ENCODE results near the gene STAG1. TPM values are rescaled to one million over a fixed set of nuclear protein-coding genes. Genes with fewer than 3 reads are reported as not detected.

The STAG1 gene
- total and polyA plus RNA-seq, 4 donors = 4.6 to 28.0 (median 16.6) TPM

- TF ChIP-seq EGR1 (IDR thresholded peaks at IDR 0.05; ENCODE audit: low read depth in 2 of 2) = no peak
Measured at GRCh38 chr3:136532766-136533165, 219.4 kb downstream of the STAG1 start (continued).

GRCh38 chr3:136518102-136518501 is 234.1 kb downstream of the STAG1 start:
- no peak for DNase-seq (ENCODE audit: low spot score)
- TF ChIP-seq NR2F2 (IDR thresholded peaks at IDR 0.05) (no peak), REST (IDR thresholded peaks at IDR 0.05) (no peak), CTCF (IDR thresholded peaks at IDR 0.05; ENCODE audit: low read depth, low read length, missing input control) (no peak), YY1 (IDR thresholded peaks at IDR 0.05) (no peak), ATF3 (IDR thresholded peaks at IDR 0.05) (no peak), ZBTB33 (IDR thresholded peaks at IDR 0.05) (no peak)

GRCh38 chr3:136516656-136517055 is 235.5 kb downstream of the STAG1 start:
- no peaks in the 10 kb centered on the region for H3K4me1 ChIP-seq (ENCODE audit: control insufficient read depth in 4 of 4, insufficient read depth in 4 of 4, low read length in 3 of 4)
- no peaks in the 10 kb centered on the region for H3K9me3 ChIP-seq (ENCODE audit: control insufficient read depth in 4 of 4, low read length in 3 of 4)
- TF ChIP-seq HNF4A (conservative IDR thresholded peaks at IDR 0.05) (no peak), MAX (IDR thresholded peaks at IDR 0.05) (no peak), CTCF (IDR thresholded peaks at IDR 0.05; ENCODE audit: low read depth, low read length, missing input control) (no peak), GABPA (IDR thresholded peaks at IDR 0.05 in 1 of 2, conservative IDR thresholded peaks at IDR 0.05 in 1 of 2) (no peak), EGR1 (IDR thresholded peaks at IDR 0.05; ENCODE audit: low read depth in 2 of 2) (no peak), ATF3 (IDR thresholded peaks at IDR 0.05) (no peak), RXRA (IDR thresholded peaks at IDR 0.05) (no peak), RAD21 (IDR thresholded peaks at IDR 0.05) (no peak)
- DNase-seq (ENCODE audit: low spot score) = no peak
- H3K27me3 ChIP-seq (ENCODE audit: control insufficient read depth in 4 of 4, insufficient read depth in 4 of 4, low read length in 3 of 4) = no peaks in the 10 kb centered on the region
- H3K36me3 ChIP-seq (ENCODE audit: control insufficient read depth in 4 of 4, insufficient read depth in 3 of 4, low read depth in 1 of 4, low read length in 3 of 4) = peaks cover 0 to 1% (median 0%) of the 10 kb centered on the region in 4 donors
- H3K9ac ChIP-seq (ENCODE audit: low read depth in 1 of 2, low read length in 2 of 2) = no peak overlapping the region
- H3K4me3 ChIP-seq (ENCODE audit: low read depth in 1 of 3, low read length in 3 of 3) = no peak overlapping the region
- 80% methylated on average over 3 of the region's 3 CpGs for WGBS
- no peak overlapping the region for H3K27ac ChIP-seq (ENCODE audit: low read depth in 1 of 2, low read length in 2 of 2)

More at GRCh38 chr3:136518102-136518501, 234.1 kb downstream of the STAG1 start:
- 90% methylated on average over 2 of the region's 2 CpGs for WGBS
- no peaks in the 10 kb centered on the region for H3K27me3 ChIP-seq (ENCODE audit: control insufficient read depth in 4 of 4, insufficient read depth in 4 of 4, low read length in 3 of 4)
- peaks cover 0 to 1% (median 0%) of the 10 kb centered on the region in 4 donors for H3K36me3 ChIP-seq (ENCODE audit: control insufficient read depth in 4 of 4, insufficient read depth in 3 of 4, low read depth in 1 of 4, low read length in 3 of 4)
- no peaks in the 10 kb centered on the region for H3K9me3 ChIP-seq (ENCODE audit: control insufficient read depth in 4 of 4, low read length in 3 of 4)
- H3K4me1 ChIP-seq (ENCODE audit: control insufficient read depth in 4 of 4, insufficient read depth in 4 of 4, low read length in 3 of 4) = no peaks in the 10 kb centered on the region
- no peak overlapping the region for H3K4me3 ChIP-seq (ENCODE audit: low read depth in 1 of 3, low read length in 3 of 3)
- no peak overlapping the region for H3K27ac ChIP-seq (ENCODE audit: low read depth in 1 of 2, low read length in 2 of 2)
- H3K9ac ChIP-seq (ENCODE audit: low read depth in 1 of 2, low read length in 2 of 2) = no peak overlapping the region
